ENCODE results near the gene TTLL1. TPM values are rescaled to one million over a fixed set of nuclear protein-coding genes. Genes with fewer than 3 reads are reported as not detected.

The TTLL1 gene
- 3.5 to 6.0 TPM (median 3.9 TPM) in 3 replicates for polyA plus RNA-seq
- 4.1 TPM for polyA plus RNA-seq (2011; ENCODE audit: low read depth)
- 6.3 and 7.2 TPM in 2 replicates for polyA plus RNA-seq (2011; cell fraction: cytosol; rRNA removed)
- 5.5 and 5.6 TPM in 2 replicates for polyA plus RNA-seq (2011; cell fraction: nucleus; rRNA removed)
- polyA plus RNA-seq (2012; ENCODE audit: low replicate concordance): 2.8 and 7.4 TPM in 2 replicates
- polyA minus RNA-seq: 3.8 to 8.6 TPM (median 4.2 TPM) in 3 replicates
- polyA minus RNA-seq (2011; cell fraction: cytosol; rRNA and poly(A)+ RNA removed): 2.3 TPM
- polyA minus RNA-seq (2011; cell fraction: nucleus; rRNA and poly(A)+ RNA removed): 1.7 and 2.2 TPM in 2 replicates

GRCh38 chr22:43088984-43089717, at the start of gene TTLL1:
TTLL1 (minus strand) TSS chr22:43089391; CDS start chr22:43075586, 13,805 bp downstream.
- FAIRE-seq (peak; percentile 41), DNase-seq (ENCODE audit: low read depth, low spot score) (no peak)
- Histone ChIP-seq H3K79me2 (ENCODE audit: control insufficient read depth, insufficient read depth, low read length) (no peaks in the 10 kb centered on the region), H3K4me1 (ENCODE audit: control insufficient read depth, extremely low read depth, insufficient read depth, low read length) (peaks cover 13% of the 10 kb centered on the region), H4K20me1 (ENCODE audit: control insufficient read depth, extremely low read depth, insufficient read depth, low read length) (no peaks in the 10 kb centered on the region), H3K27me3 (ENCODE audit: control insufficient read depth, extremely low read depth, insufficient read depth, low read length) (no peaks in the 10 kb centered on the region), H3K4me3 (ENCODE audit: control insufficient read depth in 2 of 3, extremely low read depth in 1 of 3, insufficient read depth in 2 of 3, low read depth in 1 of 3, low read length in 3 of 3) (peak within 1 kb of the TSS; percentile 59 to 88 (median 82)), H3K4me2 (ENCODE audit: control insufficient read depth, extremely low read depth, insufficient read depth, low read depth, low read length) (peak within 1 kb of the TSS; percentile 99), H3K27ac (ENCODE audit: control insufficient read depth, insufficient read depth, low read length) (peak within 1 kb of the TSS; percentile 74), H3K9ac (ENCODE audit: control insufficient read depth, extremely low read depth, insufficient read depth, low read length) (peak within 1 kb of the TSS; percentile 73), H3K36me3 (ENCODE audit: control insufficient read depth in 2 of 2, extremely low read depth in 1 of 2, insufficient read depth in 2 of 2, low read length in 2 of 2) (no peaks in the 10 kb centered on the region), H3K9me1 (ENCODE audit: control insufficient read depth, extremely low read depth, insufficient read depth, low read length) (no peaks in the 10 kb centered on the region), H2AFZ (ENCODE audit: control insufficient read depth, low read length) (peak within 1 kb of the TSS; percentile 97), H3K9me3 (ENCODE audit: control insufficient read depth, low read depth, low read length) (no peaks in the 10 kb centered on the region)
- TF ChIP-seq, protein P1, sequence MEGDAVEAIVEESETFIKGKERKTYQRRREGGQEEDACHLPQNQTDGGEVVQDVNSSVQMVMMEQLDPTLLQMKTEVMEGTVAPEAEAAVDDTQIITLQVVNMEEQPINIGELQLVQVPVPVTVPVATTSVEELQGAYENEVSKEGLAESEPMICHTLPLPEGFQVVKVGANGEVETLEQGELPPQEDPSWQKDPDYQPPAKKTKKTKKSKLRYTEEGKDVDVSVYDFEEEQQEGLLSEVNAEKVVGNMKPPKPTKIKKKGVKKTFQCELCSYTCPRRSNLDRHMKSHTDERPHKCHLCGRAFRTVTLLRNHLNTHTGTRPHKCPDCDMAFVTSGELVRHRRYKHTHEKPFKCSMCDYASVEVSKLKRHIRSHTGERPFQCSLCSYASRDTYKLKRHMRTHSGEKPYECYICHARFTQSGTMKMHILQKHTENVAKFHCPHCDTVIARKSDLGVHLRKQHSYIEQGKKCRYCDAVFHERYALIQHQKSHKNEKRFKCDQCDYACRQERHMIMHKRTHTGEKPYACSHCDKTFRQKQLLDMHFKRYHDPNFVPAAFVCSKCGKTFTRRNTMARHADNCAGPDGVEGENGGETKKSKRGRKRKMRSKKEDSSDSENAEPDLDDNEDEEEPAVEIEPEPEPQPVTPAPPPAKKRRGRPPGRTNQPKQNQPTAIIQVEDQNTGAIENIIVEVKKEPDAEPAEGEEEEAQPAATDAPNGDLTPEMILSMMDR (optimal IDR thresholded peaks at IDR 0.05 in 1 of 3, IDR thresholded peaks at IDR 0.05 in 1 of 3, conservative IDR thresholded peaks at IDR 0.05 in 1 of 3; ENCODE audit: extremely low read depth in 1 of 3, insufficient read depth in 2 of 3, low read length in 3 of 3): no peak
- no peak for TF ChIP-seq EZH2 (IDR thresholded peaks at IDR 0.05; ENCODE audit: low read length)
- dilution Hi-C loops (cut with MboI; ENCODE audit: extremely low pct_ligation_motif_present, low sequenced_read_pairs): no loop called here

DNA sequence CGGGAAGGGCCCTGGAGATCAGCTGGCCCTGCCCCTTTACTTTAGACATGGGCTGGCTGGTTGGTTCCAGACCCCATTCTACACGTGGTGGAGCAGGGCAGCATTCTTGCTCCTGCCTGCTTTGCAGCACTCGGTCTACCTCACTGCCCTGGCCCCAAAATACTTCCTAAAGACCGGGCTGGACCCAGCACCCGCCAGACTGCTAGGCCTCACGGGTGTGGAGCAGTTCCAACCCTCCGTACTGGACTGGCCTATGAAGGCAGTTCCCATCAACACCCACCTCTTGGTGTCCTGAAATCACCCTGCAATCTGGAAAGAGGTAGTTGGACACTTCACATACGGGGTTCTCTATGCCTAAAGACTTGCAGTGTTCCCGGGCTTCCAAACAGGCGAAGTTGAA, 47.6 kb upstream of the TTLL1 start:
- H3K27me3 ChIP-seq (ENCODE audit: control insufficient read depth, extremely low read depth, insufficient read depth, low read length): no peaks in the 10 kb centered on the region
- TF ChIP-seq EZH2 (IDR thresholded peaks at IDR 0.05; ENCODE audit: low read length): no peak
- TF ChIP-seq, protein P1 (optimal IDR thresholded peaks at IDR 0.05 in 1 of 3, IDR thresholded peaks at IDR 0.05 in 1 of 3, conservative IDR thresholded peaks at IDR 0.05 in 1 of 3; ENCODE audit: extremely low read depth in 1 of 3, insufficient read depth in 2 of 3, low read length in 3 of 3): no peak
- no peak overlapping the region for H3K9ac ChIP-seq (ENCODE audit: control insufficient read depth, extremely low read depth, insufficient read depth, low read length)
- H3K9me3 ChIP-seq (ENCODE audit: control insufficient read depth, low read depth, low read length): no peaks in the 10 kb centered on the region
- FAIRE-seq (no peak), DNase-seq (ENCODE audit: low read depth, low spot score) (no peak)
- H4K20me1 ChIP-seq (ENCODE audit: control insufficient read depth, extremely low read depth, insufficient read depth, low read length): no peaks in the 10 kb centered on the region
- no peak overlapping the region for H2AFZ ChIP-seq (ENCODE audit: control insufficient read depth, low read length)
- H3K4me3 ChIP-seq (ENCODE audit: control insufficient read depth in 2 of 3, extremely low read depth in 1 of 3, insufficient read depth in 2 of 3, low read depth in 1 of 3, low read length in 3 of 3): no peak overlapping the region
- H3K79me2 ChIP-seq (ENCODE audit: control insufficient read depth, insufficient read depth, low read length): peaks cover 17% of the 10 kb centered on the region
- dilution Hi-C loops (cut with MboI; ENCODE audit: extremely low pct_ligation_motif_present, low sequenced_read_pairs): no loop called here
- peaks cover 33 to 47% of the 10 kb centered on the region in 2 experiments for H3K36me3 ChIP-seq (ENCODE audit: control insufficient read depth in 2 of 2, extremely low read depth in 1 of 2, insufficient read depth in 2 of 2, low read length in 2 of 2)
- H3K4me2 ChIP-seq (ENCODE audit: control insufficient read depth, extremely low read depth, insufficient read depth, low read depth, low read length): no peak overlapping the region
- H3K27ac ChIP-seq (ENCODE audit: control insufficient read depth, insufficient read depth, low read length): no peak overlapping the region
- H3K4me1 ChIP-seq (ENCODE audit: control insufficient read depth, extremely low read depth, insufficient read depth, low read length): peaks cover 1% of the 10 kb centered on the region
- no peaks in the 10 kb centered on the region for H3K9me1 ChIP-seq (ENCODE audit: control insufficient read depth, extremely low read depth, insufficient read depth, low read length)
